ENCODE results near the gene SELENON. TPM values are rescaled to one million over a fixed set of nuclear protein-coding genes. Genes with fewer than 3 reads are reported as not detected.

The SELENON gene
- total RNA-seq, 1 donor from 2014 or later: 53.8 TPM

GRCh38 chr1:25804964-25805862 is 5.2 kb downstream of the SELENON start:
- intact Hi-C loops (cut with DNase I): loop anchor here (5.0 kb wide), 1 partner anchor 193 kb away; no protein-coding TSS in a partner anchor
- ATAC-seq (peak; percentile 3), DNase-seq (ENCODE audit: low spot score) (no peak)

DNA sequence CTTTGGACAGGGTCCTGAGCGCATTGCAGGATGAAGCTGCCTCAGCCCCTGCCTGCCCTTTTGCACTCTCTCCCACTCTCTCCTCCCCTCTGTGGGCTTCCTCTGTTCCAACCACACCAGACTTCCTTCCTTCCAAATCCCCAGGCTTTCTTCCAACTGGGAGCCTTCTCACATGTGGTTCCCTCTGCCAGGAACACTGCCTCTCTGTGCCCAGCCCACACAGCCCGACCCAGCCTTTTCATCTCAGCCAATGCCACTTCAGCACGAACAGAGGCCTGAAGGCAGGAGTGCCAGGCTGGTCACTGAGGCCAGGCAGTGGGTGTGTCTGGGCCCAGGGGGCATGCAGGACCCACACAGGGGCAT is 5.9 kb downstream of the SELENON start:
- intact Hi-C loops (cut with DNase I): no loop called here

GRCh38 chr1:25806418-25806817 is 6.4 kb downstream of the SELENON start:
- intact Hi-C loops (cut with DNase I): no loop called here

More for the DNA sequence above, 5.9 kb downstream of the SELENON start:
- DNase-seq (ENCODE audit: low spot score): no peak
- ATAC-seq: peak; percentile 53

DNA sequence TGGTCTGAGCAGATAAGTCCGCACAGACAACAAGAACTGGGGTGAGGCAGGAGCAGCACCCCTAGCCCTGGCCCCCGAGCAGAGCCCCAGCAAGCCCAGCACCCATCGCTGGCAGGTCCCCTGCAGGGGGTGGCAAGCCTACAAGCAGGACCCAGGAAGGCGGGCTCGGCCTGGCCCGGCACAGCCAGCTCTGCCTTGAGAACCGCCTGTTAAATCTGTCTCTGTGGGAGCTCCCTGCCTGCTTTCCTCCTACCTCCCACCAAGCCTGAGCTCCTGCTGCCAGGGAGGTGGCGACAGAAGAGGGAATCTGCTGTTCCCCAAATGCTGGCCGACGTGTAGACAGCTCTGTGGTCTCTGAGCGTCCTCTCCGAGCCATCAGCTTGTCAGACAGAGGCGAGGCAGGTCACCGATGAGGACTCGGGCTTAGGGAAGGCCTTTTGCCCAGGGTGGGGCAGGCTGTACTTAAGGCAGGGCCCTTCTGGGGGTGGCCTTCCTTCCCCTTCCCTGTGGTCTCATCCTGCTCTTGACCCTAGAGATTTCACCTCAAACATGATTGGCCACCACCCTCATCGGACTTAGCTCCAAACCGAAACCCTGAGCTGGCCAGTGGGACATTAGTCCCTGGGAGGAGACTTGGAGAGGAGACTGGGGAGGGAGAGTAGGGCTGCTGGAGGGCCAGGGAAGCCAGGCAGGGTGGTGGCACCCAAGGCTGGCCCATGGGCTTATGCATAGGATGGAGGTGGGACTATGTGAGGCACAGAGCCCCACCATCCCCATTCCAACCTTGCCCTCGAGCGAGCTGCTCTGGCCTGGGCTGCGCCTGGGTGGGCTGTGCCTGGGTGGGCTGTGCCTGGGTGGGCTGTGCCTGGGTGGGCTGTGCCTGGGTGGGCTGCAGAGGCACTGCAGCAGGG is 7.7 kb downstream of the SELENON start:
- DNase-seq (ENCODE audit: low spot score): no peak
- no peak for ATAC-seq
- intact Hi-C loops (cut with DNase I): no loop called here

More at GRCh38 chr1:25806418-25806817, 6.4 kb downstream of the SELENON start:
- ATAC-seq (peak; percentile 32), DNase-seq (ENCODE audit: low spot score) (no peak)

GRCh38 chr1:25808481-25809244 is 8.7 kb downstream of the SELENON start:
- intact Hi-C loops (cut with DNase I): no loop called here
- ATAC-seq: no peak

DNA sequence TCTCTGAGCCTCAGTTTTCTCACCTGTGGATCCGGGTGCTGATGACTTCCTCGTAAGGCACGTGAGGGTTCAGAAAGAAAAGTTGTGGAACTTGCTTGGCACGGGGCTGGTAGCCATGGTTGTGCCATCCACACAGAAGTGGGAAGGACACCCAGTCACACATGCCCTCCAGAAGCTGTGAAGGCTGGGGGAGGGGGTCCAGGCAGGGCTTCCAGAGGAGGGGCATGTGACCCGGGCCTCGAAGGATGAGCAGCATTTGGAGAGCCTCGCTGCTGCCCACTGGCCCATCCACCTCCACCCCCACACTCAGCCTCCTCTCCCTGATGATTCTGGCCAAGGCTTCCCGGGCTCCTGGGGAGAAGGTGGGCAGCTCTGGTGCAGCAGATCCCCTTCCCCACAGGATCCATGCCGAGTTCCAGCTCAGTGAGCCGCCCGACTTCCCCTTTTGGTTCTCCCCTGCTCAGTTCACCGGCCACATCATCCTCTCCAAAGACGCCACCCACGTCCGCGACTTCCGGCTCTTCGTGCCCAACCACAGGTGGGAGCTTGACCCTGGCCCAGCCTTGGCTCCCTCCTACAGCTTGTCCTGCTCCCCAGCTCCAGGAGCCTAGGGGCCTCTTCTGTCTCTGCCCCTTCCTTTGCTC is 9.4 kb downstream of the SELENON start:
- no peak for ATAC-seq
- DNase-seq (ENCODE audit: low spot score): no peak
- intact Hi-C loops (cut with DNase I): no loop called here

More at GRCh38 chr1:25808481-25809244, 8.7 kb downstream of the SELENON start:
- DNase-seq (ENCODE audit: low spot score): no peak

- intact Hi-C loops (cut with DNase I): no loop called here
- peak; percentile 13 for ATAC-seq
- no peak for DNase-seq (ENCODE audit: low spot score)
Measured at GRCh38 chr1:25809929-25810328, 9.9 kb downstream of the SELENON start.

DNA sequence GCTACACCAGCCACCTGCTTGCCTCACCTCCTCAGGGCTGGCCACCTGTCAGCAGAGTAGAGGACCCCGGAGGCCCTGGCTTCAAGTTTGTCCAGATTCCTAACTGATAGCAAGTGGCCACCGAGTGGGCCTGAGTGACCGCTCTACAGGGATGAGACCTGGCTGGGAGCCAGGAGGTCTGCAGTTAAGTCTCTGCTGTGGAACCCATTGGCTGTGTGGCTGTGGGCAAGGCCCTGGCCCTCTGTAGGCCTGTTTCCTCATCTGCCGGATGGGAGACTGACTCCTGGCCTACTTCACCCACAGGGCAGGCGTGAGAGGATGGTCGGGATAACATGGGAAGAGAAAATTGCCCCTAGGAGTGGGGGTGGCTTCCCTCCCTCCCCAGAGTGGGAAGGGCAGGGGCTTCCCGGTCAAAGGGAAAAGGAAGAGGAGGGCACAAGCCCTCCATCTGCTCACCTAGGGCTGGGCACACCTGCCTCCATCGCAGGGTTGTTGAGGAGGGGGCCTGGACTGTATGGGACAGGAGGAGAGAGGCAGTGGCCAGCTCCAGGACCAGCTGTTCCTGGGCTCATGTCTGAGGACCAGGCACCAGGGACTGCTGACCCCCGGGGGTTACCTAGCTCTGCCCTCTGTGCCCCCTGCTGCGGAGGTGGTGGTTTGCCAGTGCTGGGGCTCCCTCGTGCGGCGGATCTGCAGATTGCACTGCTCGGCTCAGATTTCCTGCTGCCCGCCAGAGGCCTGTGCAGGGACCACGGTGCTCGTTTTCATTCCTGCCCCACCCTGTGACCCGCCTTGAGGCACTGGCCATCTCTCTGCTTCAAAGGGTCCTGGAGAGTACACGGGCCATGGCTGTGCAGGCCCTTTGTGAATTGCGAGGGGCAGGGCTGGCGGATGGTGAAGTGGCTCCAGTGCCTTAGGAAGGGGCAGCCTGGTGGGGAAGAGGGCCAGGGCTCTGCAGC is 10.6 kb downstream of the SELENON start:
- intact Hi-C loops (cut with DNase I): no loop called here
- ATAC-seq (peak; percentile 71), DNase-seq (ENCODE audit: low spot score) (peak; percentile 87)

DNA sequence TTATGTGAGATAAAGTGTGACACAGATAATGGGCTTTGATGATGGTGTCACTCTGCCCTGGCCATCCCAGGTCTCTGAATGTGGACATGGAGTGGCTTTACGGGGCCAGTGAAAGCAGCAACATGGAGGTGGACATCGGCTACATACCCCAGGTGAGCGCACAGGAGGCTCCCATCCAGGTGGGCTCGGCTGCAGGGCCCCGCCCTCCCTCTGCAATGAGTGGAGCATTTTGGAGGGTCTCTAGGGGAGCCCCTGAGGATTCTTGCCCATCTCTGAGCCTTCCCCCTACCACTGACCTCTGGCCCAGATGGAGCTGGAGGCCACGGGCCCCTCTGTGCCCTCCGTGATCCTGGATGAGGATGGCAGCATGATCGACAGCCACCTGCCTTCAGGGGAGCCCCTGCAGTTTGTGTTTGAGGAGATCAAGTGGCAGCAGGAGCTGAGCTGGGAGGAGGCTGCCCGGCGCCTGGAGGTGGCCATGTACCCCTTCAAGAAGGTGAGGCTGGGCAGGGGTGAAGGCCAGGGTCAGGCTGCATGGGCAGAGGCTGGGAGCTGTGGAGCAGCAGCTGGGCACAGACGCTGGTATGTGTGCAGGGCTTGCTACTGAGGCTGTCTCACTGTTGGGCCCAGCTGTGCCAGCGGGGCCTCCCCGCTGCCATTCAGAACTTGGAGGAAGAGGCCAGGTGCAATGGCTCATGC is 11.5 kb downstream of the SELENON start:
- intact Hi-C loops (cut with DNase I): no loop called here

GRCh38 chr1:25813071-25813733 is 13.2 kb downstream of the SELENON start:
- intact Hi-C loops (cut with DNase I): no loop called here

More for the DNA sequence above, 11.5 kb downstream of the SELENON start:
- ATAC-seq (no peak), DNase-seq (ENCODE audit: low spot score) (no peak)

DNA sequence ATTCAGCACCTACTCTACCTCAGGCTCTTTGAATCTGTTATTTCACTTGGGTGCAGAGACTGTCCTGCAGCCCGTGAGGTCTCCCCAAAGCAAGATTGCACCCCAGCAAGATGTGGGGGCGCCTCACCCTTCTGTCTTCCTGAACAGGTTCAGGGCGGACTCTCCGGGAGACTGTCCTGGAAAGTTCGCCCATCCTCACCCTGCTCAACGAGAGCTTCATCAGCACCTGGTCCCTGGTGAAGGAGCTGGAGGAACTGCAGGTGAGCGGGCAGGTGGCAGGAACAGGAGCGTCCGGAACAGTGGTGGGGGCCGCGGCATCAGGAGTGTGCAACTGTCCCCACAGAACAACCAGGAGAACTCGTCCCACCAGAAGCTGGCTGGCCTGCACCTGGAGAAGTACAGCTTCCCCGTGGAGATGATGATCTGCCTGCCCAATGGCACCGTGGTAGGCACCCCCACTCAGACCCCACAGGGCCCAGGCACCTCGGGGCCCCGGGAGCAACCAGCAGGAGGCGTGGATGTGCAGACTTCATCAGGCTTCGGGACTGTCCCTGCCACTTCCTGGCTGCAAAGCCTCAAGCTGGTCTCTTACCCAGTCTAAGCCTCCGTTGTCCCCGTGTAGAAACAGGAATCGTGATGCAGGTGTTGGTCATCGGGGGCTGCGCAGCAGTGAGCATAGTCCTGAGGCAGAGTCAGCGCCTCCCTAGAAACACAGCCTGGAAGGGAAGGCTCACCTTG is 13.9 kb downstream of the SELENON start:
- intact Hi-C loops (cut with DNase I): no loop called here
- DNase-seq (ENCODE audit: low spot score) (no peak), ATAC-seq (no peak)

More at GRCh38 chr1:25813071-25813733, 13.2 kb downstream of the SELENON start:
- ATAC-seq (no peak), DNase-seq (ENCODE audit: low spot score) (no peak)

DNA sequence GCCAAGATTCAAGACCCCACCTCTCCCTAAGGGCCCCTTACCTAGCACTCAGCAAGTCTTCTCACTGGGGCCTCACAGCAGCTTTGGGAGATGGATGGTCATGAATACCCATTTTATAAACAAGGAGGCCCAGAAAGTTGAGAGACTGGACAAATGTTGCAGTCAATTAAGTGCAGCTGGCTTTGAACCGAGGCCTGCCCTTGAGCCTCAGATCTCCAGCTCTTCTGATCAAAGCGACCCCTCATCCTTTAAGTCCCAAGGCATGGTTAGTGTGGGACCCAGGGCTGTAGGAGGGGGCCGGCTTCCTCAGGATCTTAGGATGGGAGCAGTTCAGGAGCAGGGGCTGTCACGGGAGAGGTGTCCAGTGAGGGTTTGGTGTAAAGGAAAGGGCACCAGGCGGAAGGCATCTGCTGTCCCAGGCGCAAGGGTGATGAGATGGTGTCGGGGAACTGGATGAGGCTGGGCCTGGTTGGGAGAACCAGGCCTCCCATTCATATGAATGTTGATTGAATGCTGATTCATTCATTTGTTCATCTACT is 14.6 kb downstream of the SELENON start:
- no peak for ATAC-seq
- intact Hi-C loops (cut with DNase I): no loop called here

GRCh38 chr1:25815208-25816111 is 15.5 kb downstream of the SELENON start:
- DNase-seq (ENCODE audit: low spot score) (no peak), ATAC-seq (no peak)
- intact Hi-C loops (cut with DNase I): no loop called here

More for the DNA sequence above, 14.6 kb downstream of the SELENON start:
- no peak for DNase-seq (ENCODE audit: low spot score)

GRCh38 chr1:25816112-25816718 is 16.2 kb downstream of the SELENON start:
- no peak for DNase-seq (ENCODE audit: low spot score)
- intact Hi-C loops (cut with DNase I): no loop called here
- ATAC-seq: no peak

Data from sciatic nerve (tissue), 2 donors.